A549 (cell line): ENCODE measurements around the gene TCF23.

Experiments
- CEBPB ChIP-seq, 2 experiments: fragments of >200 bp in 1 of 2; sonication (Bioruptor Twin) in 1 of 2; formaldehyde crosslinking in 1 of 2; IDR thresholded peaks; 2 replicates each; pipeline ENCODE4 v1.6.1; 2012 to 2016
- CTCF ChIP-seq: fragments of >200 bp; sonication (Bioruptor Twin); formaldehyde crosslinking; IDR thresholded peaks from 3 replicates; pipeline ENCODE4 v1.5.1; 2016
- EHF ChIP-seq: fragments of 250-450 bp; sonication (Bioruptor Pico); IDR thresholded peaks from 2 replicates; pipeline ENCODE4 v1.5.0; 2020; ENCODE audit warnings: mild to moderate bottlenecking
- ESRRA ChIP-seq: fragments of 150-350 bp; IDR thresholded peaks from 2 replicates; pipeline ENCODE4 v1.6.1; 2014; ENCODE audit warnings: mild to moderate bottlenecking, low read length, borderline replicate concordance
- HEYL ChIP-seq: fragments of 250-450 bp; sonication (Bioruptor Pico); IDR thresholded peaks from 2 replicates; pipeline ENCODE4 v1.8.0; 2021; ENCODE audit warnings: mild to moderate bottlenecking, moderate library complexity
- MYC ChIP-seq: IDR thresholded peaks from 2 replicates; pipeline ENCODE4 v1.6.1; 2012; ENCODE audit warnings: mild to moderate bottlenecking, inconsistent platforms, low read length, improper control_type of control experiment, borderline replicate concordance
- POLR2A ChIP-seq: IDR thresholded peaks from 2 replicates; pipeline ENCODE4 v1.6.1; 2012; ENCODE audit warnings: mild to moderate bottlenecking, low read length
- RAD21 ChIP-seq, 2 experiments: fragments of >200 bp in 1 of 2; sonication (Bioruptor Twin) in 1 of 2; formaldehyde crosslinking in 1 of 2; IDR thresholded peaks in 1 of 2; conservative IDR thresholded peaks in 1 of 2; 2 replicates in 1 of 2; 3 replicates in 1 of 2; pipeline ENCODE4 v1.6.1; 2012 to 2018; ENCODE audit warnings: inconsistent platforms in 1 of 2
- RCOR1 ChIP-seq: fragments of 150-350 bp; IDR thresholded peaks from 2 replicates; pipeline ENCODE4 v1.6.1; 2014; ENCODE audit warnings: antibody characterized with exemption, low read length, low read depth
- REST ChIP-seq: fragments of 200-600 bp; sonication (generic); IDR thresholded peaks from 2 replicates; pipeline ENCODE4 v1.6.1; 2016; ENCODE audit warnings: antibody characterized with exemption, mild to moderate bottlenecking, moderate library complexity
- RFX5 ChIP-seq: fragments of 450-650 bp; IDR thresholded peaks from 2 replicates; pipeline ENCODE4 v1.7.1; 2014; ENCODE audit warnings: antibody characterized with exemption, mild to moderate bottlenecking, moderate library complexity
- SMC3 ChIP-seq: fragments of >200 bp; sonication (Bioruptor Twin); formaldehyde crosslinking; IDR thresholded peaks from 3 replicates; pipeline ENCODE4 v1.6.1; 2018; ENCODE audit warnings: inconsistent platforms
- USF2 ChIP-seq: fragments of 450-650 bp; IDR thresholded peaks from 2 replicates; pipeline ENCODE4 v1.6.1; 2014; ENCODE audit warnings: antibody characterized with exemption
- ZNF302 ChIP-seq: fragments of 250-450 bp; sonication (Bioruptor Pico); IDR thresholded peaks from 2 replicates; pipeline ENCODE4 v1.9.0; 2021; ENCODE audit warnings: inconsistent platforms, mild to moderate bottlenecking, moderate library complexity

GRCh38 chr2:27145682-27146081, 3.1 kb upstream of the TCF23 start:
- no peak for TF ChIP-seq CTCF
- no peak for TF ChIP-seq REST
- TF ChIP-seq EHF (CRISPR knock-in tag) = no peak
- TF ChIP-seq USF2 = no peak
- TF ChIP-seq POLR2A = no peak
- TF ChIP-seq RCOR1 = no peak
- no peak for TF ChIP-seq ZNF302
- TF ChIP-seq MYC = no peak
- no peak for TF ChIP-seq CEBPB (IDR thresholded peaks at IDR 0.05)
- no peak for TF ChIP-seq RAD21 (conservative IDR thresholded peaks at IDR 0.05 in 1 of 2, IDR thresholded peaks at IDR 0.05 in 1 of 2)
- TF ChIP-seq RFX5 = no peak
- no peak for TF ChIP-seq ESRRA
- no peak for TF ChIP-seq HEYL (CRISPR knock-in tag)
- TF ChIP-seq SMC3 = no peak
